Transverse colon (tissue), 4 donors: ENCODE measurements around the gene PEAK3.

ENCODE experiments used
- CTCF ChIP-seq, 5 experiments: fragments of 200-600 bp in 3 of 5; fragments of 450-650 bp in 2 of 5; sonication (generic) in 3 of 5; IDR thresholded peaks; 1 replicate in 2 of 5; 2 replicates in 3 of 5; pipeline ENCODE4 v1.5.1; 2016 to 2017; ENCODE audit warnings: antibody characterized with exemption in 5 of 5, inconsistent platforms in 3 of 5, mild to moderate bottlenecking in 2 of 5, moderate library complexity in 1 of 5
- POLR2AphosphoS5 ChIP-seq, 3 donors: sonication (generic); formaldehyde crosslinking; IDR thresholded peaks; one replicate each; pipeline ENCODE4 v1.6.1; 2016; ENCODE audit warnings: antibody characterized with exemption in 3 of 3

- TF ChIP-seq CTCF (IDR thresholded peaks at IDR 0.05): no peak
- no peak for TF ChIP-seq POLR2AphosphoS5 (IDR thresholded peaks at IDR 0.05)
Measured at GRCh38 chr19:2320939-2321338, 39.0 kb upstream of the PEAK3 start.
